Measurements from ENCODE around the gene BRAP.
"Not testable (repeated sequence)": the region's sequence is repeated elsewhere in the genome, so short reads cannot be mapped to it uniquely, and the experiment has no call there.

BRAP gene

GRCh38 chr12:111605911-111606766, 79.6 kb downstream of the BRAP start:
- no peak for TF ChIP-seq CTCF (IDR thresholded peaks at IDR 0.05; ENCODE audit: low read depth, low read length)
- H3K4me3 ChIP-seq (ENCODE audit: low read depth, low read length), result no peak overlapping the region

- H3K4me3 ChIP-seq (ENCODE audit: low read depth, low read length), result not testable (repeated sequence)
Measured at GRCh38 chr12:111602857-111603256, 82.9 kb downstream of the BRAP start.

DNA sequence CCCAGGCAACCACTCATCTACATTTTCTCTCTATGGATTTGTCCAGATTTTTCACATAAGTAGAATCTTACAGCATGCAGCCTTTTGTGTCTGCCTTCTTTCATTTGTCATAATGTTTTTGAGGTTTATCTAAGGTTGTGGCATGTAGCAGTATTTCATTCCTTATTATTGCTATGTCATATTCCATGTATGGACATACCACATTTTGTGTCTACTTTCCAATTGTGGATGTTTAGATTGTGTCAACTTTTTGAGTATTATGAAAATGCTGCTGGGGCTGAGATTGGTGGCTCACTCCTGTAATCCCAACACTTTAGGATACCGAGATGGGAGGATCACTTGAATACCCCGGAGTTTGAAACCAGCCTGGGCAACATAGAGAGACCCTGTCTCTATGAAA, 83.4 kb downstream of the BRAP start:
- no peak for TF ChIP-seq CTCF (IDR thresholded peaks at IDR 0.05; ENCODE audit: low read depth, low read length)

GRCh38 chr12:111600986-111601385, 84.8 kb downstream of the BRAP start:
- H3K4me3 ChIP-seq (ENCODE audit: low read depth, low read length), result not testable (repeated sequence)

More for the DNA sequence above, 83.4 kb downstream of the BRAP start:
- no peak overlapping the region for H3K4me3 ChIP-seq (ENCODE audit: low read depth, low read length)

DNA sequence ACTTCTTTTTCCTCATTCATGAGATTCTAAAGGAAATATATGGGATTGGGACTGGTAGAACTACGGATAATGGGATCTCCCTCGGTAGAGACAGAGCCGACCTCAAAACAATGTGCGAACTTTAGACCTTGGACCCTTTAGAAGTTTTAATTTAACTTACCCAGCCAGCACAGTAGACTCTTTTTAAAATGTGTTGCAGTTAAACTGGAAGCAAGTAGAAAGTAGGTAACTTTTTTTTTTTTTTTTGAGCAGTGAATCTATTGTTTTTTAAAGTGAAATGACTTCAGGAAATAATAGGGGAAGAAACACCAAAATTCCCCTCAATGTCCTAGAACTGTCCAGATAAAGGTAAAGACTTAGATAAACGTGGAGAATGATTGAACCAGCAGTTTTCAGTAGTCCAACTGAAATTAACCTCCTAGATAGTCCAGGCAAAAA, 85.5 kb downstream of the BRAP start:
- H3K4me3 ChIP-seq (ENCODE audit: low read depth, low read length), result peak overlapping the region; percentile 94
- no peak for TF ChIP-seq CTCF (IDR thresholded peaks at IDR 0.05; ENCODE audit: low read depth, low read length)

GRCh38 chr12:111599453-111600204, 86.1 kb downstream of the BRAP start:
- TF ChIP-seq CTCF (IDR thresholded peaks at IDR 0.05; ENCODE audit: low read depth, low read length), result no peak
- peak overlapping the region; percentile 94 for H3K4me3 ChIP-seq (ENCODE audit: low read depth, low read length)

DNA sequence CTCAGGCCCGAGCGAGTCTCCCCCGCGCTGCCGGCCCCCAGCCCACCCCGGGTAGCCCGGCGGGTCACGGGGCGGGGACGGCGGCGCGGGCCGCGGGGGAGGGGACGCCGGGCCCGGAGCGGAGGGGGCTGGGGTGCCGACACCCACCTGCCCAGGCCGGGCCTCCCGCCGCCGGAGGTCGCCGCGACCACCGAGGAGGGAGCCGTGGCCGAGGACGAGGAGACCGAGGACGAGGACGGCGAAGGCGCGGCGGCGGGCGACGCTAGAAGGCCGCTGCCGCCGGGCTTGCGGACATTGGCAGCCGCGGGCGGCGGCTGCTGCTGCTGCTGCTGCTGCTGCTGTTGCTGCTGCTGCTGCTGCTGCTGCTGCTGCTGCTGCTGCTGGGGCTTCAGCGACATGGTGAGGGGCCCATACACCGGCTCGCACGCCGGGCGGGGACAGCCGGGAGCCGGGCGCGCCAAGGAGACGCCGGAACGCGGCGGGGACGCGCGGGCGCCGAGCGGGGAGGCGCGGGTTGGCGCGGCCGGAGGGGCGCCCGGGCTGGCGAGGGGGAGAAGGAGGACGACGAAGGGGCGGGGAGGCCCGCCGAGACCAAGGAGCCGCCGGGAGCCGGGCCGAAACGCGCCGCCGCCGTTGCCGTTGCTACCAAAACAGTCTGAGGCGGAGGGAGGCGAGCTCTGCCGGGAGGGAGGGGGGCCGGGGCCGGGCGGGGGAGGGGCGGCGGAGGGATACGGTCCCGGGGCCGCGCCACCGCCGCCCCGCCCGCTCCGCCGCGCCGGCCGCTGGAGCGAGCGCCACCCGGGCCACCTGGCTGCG, 86.9 kb downstream of the BRAP start, which contains the start of gene ATXN2:
Gene ATXN2 (minus strand): TSS at position 679 of the 816 bp plus-strand sequence. CDS start 281 bp downstream, at position 398.
- H3K4me3 ChIP-seq (ENCODE audit: low read depth, low read length), result peak within 1 kb of the TSS; percentile 94
- TF ChIP-seq CTCF (IDR thresholded peaks at IDR 0.05; ENCODE audit: low read depth, low read length), result no peak
